GM12878 (cell line): ENCODE data around the gene STK4. TPM values are rescaled to one million over a fixed set of nuclear protein-coding genes. Genes with fewer than 3 reads are reported as not detected.

Source experiments
- ATAC-seq: fragments of 200-7000 bp; cut with Tn5 transposase; 3 replicates; pipeline ENCODE4 v1.9.1; 2020; ENCODE audit warnings: mild to moderate bottlenecking, moderate library complexity
- BruUV-seq: library from RNA; stranded (reverse); fragments of 400-500 nt; replicated peaks from 2 replicates; lab custom pipeline; 2021; lab: Mats Ljungman, UMichigan
- CTCF ChIA-PET: fragments of 300-600 bp; sonication (Branson Sonifier 250); formaldehyde crosslinking; extraction: SDS; loops from one replicate; lab custom pipeline; 2021; ENCODE audit warnings: inconsistent platforms; lab: Yijun Ruan, JAX
- POLR2A ChIA-PET: fragments of 350-600 bp; formaldehyde crosslinking; extraction: SDS; loops from one replicate; lab custom pipeline; 2021; ENCODE audit warnings: inconsistent platforms; lab: Charles Lee
- RAD21 ChIA-PET: fragments of 300-600 bp; sonication (Branson Sonifier 250); formaldehyde crosslinking; loops from one replicate; lab custom pipeline; 2023; ENCODE audit warnings: antibody characterized with exemption; ENCODE audit not compliant: unreplicated experiment; lab: Charles Lee
- SMC1A ChIA-PET: fragments of 300-600 bp; sonication (Branson Sonifier 250); formaldehyde crosslinking; loops from one replicate; lab custom pipeline; 2023; ENCODE audit not compliant: unreplicated experiment, uncharacterized antibody; lab: Charles Lee
- DNase-seq: peaks from one replicate; pipeline ENCODE4 v3.0.0-alpha.2; 2011; ENCODE audit warnings: low read depth, low spot score
- FAIRE-seq: peaks from 3 replicates; lab custom pipeline; 2011; peaks lifted over from hg19 to GRCh38; lab: Jason Lieb, UNC
- H2AFZ ChIP-seq: 2 replicates; pipeline ENCODE4 v1.6.0; 2011; ENCODE audit warnings: low read depth, low read length, control low read depth; ENCODE audit not compliant: control insufficient read depth
- H3K27ac ChIP-seq: 2 replicates; pipeline ENCODE4 v1.5.1; 2011; ENCODE audit warnings: control low read depth; ENCODE audit not compliant: control insufficient read depth, insufficient read depth
- H3K27me3 ChIP-seq, 2 experiments: replicated peaks in 1 of 2; 2 replicates each; pipeline versions ENCODE4 v1.6.0 to v1.6.1; 2011; ENCODE audit warnings: low read length in 1 of 2; ENCODE audit not compliant: control insufficient read depth in 2 of 2, insufficient read depth in 2 of 2
- H3K36me3 ChIP-seq, 2 experiments: 2 replicates each; pipeline ENCODE4 v1.5.1; 2011; ENCODE audit warnings: low read length in 1 of 2; ENCODE audit not compliant: control insufficient read depth in 2 of 2, insufficient read depth in 2 of 2
- H3K4me1 ChIP-seq: 2 replicates; pipeline ENCODE4 v1.6.1; 2011; ENCODE audit warnings: mild to moderate bottlenecking, low read length, moderate library complexity, mixed read lengths; ENCODE audit not compliant: control insufficient read depth, insufficient read depth
- H3K4me2 ChIP-seq: 2 replicates; pipeline ENCODE4 v1.6.0; 2011; ENCODE audit warnings: control low read depth; ENCODE audit not compliant: control insufficient read depth, insufficient read depth
- H3K4me3 ChIP-seq: fragments of 200-600 bp; sonication (generic); 2 replicates; pipeline ENCODE4 v1.5.1; 2016
- H3K79me2 ChIP-seq: 2 replicates; pipeline ENCODE4 v1.6.0; 2011; ENCODE audit warnings: low read length; ENCODE audit not compliant: control insufficient read depth, insufficient read depth
- H3K9ac ChIP-seq: 2 replicates; pipeline ENCODE4 v1.8.0; 2011; ENCODE audit warnings: low read length, control low read depth, mixed read lengths; ENCODE audit not compliant: control insufficient read depth, insufficient read depth
- H3K9me3 ChIP-seq: replicated peaks from 3 replicates; pipeline ENCODE4 v1.5.1; 2011; ENCODE audit warnings: mild to moderate bottlenecking, low read length; ENCODE audit not compliant: control insufficient read depth, insufficient read depth
- H4K20me1 ChIP-seq: 2 replicates; pipeline ENCODE4 v1.6.0; 2011; ENCODE audit not compliant: control insufficient read depth, insufficient read depth
- CHD1 ChIP-seq: IDR thresholded peaks from 2 replicates; pipeline ENCODE4 v1.6.1; 2012; ENCODE audit warnings: low read depth, low read length, improper control_type of control experiment
- FOXK2 ChIP-seq: fragments of 450-650 bp; IDR thresholded peaks from 2 replicates; pipeline ENCODE4 v1.6.1; 2017; ENCODE audit warnings: mild to moderate bottlenecking, moderate library complexity
- JUND ChIP-seq: IDR thresholded peaks from 2 replicates; pipeline ENCODE4 v1.6.1; 2012; ENCODE audit warnings: low read depth, mild to moderate bottlenecking, low read length, improper control_type of control experiment, moderate library complexity
- KAT2A ChIP-seq: conservative IDR thresholded peaks from 2 replicates; pipeline ENCODE4 v1.6.1; 2011; ENCODE audit warnings: low read depth, low read length; ENCODE audit not compliant: control insufficient read depth
- KLF5 ChIP-seq: fragments of 450-650 bp; IDR thresholded peaks from 2 replicates; pipeline ENCODE4 v1.6.1; 2014; ENCODE audit warnings: mild to moderate bottlenecking; ENCODE audit not compliant: partially characterized antibody
- SIN3A ChIP-seq: IDR thresholded peaks from 2 replicates; pipeline ENCODE4 v1.6.1; 2012; ENCODE audit warnings: low read depth, low read length, improper control_type of control experiment
- SP1 ChIP-seq: IDR thresholded peaks from one replicate; pipeline ENCODE4 v1.6.1; 2011; ENCODE audit warnings: low read depth, low read length
- STAT1 ChIP-seq: fragments of 450-650 bp; conservative IDR thresholded peaks from 2 replicates; pipeline ENCODE4 v1.6.1; 2014; ENCODE audit warnings: antibody characterized with exemption, mild to moderate bottlenecking
- WGBS: methylation state at CpG from one replicate; pipeline ENCODE4 v1.1.6; 2016; ENCODE audit warnings: low lambda C conversion rate; ENCODE audit not compliant: insufficient replicate concordance, insufficient coverage; ENCODE audit errors: missing lambda C conversion rate; 5-methylcytosine and 5-hydroxymethylcytosine counted together
- in situ Hi-C: fragments of 300-500 bp; cut with MboI; formaldehyde crosslinking; loops from 9 replicates; pipeline ENCODE4 v1.14.3; 2018; ENCODE audit warnings: mixed read lengths
- intact Hi-C: fragments of 100-400 bp; cut with micrococcal nuclease; formaldehyde crosslinking; loops from one replicate; pipeline ENCODE4 v1.14.2; 2022; ENCODE audit not compliant: unreplicated experiment
- polyA plus RNA-seq, 11 experiments: library from polyadenylated mRNA; depleted of rRNA in 4 of 11; unstranded in 6 of 11; stranded (reverse) in 5 of 11; fragments of >200 nt; fragmentation: Nextera tagmentation in 4 of 11; fragmentation: Illumina TruSeq in 1 of 11; extraction: Ambion mirVana in 4 of 11; extraction: Trizol in 1 of 11; gene quantifications; 1 replicate in 1 of 11; 2 replicates in 10 of 11; pipeline versions ENCODE4 v1.2.1 to v1.2.3, GENCODE V29; 2011 to 2016; ENCODE audit warnings: inconsistent platforms in 2 of 11, missing spikeins in 2 of 11, low read depth in 1 of 11
- total RNA-seq, 4 experiments: library from RNA; depleted of rRNA in 3 of 4; stranded (reverse); fragments of >200 nt in 3 of 4; fragmentation: Illumina TruSeq in 1 of 4; extraction: Trizol in 1 of 4; gene quantifications; 2 replicates each; pipeline versions ENCODE4 v1.2.1 to v1.2.3, GENCODE V29; 2013 to 2021
- TF ChIP-seq, protein P1 (sequence below): fragments of 450-650 bp; IDR thresholded peaks from 2 replicates; pipeline ENCODE4 v1.6.1; 2016; ENCODE audit warnings: mild to moderate bottlenecking
- TF ChIP-seq, protein P2 (sequence below): fragments of 450-650 bp; IDR thresholded peaks from 2 replicates; pipeline ENCODE4 v1.6.1; 2018; ENCODE audit warnings: mild to moderate bottlenecking, low read depth, moderate library complexity; ENCODE audit not compliant: partially characterized antibody
- TF ChIP-seq, protein P3 (sequence below): fragments of 450-650 bp; formaldehyde crosslinking; IDR thresholded peaks from 2 replicates; pipeline ENCODE4 v1.4.0; 2022; ENCODE audit warnings: mild to moderate bottlenecking, moderate library complexity

The STK4 gene
- total and polyA plus RNA-seq, 10 of the 15 experiments (the other 5 are each of a cell fraction or from before 2014, with no cell fraction given): 24.0 to 135 (median 89.7) TPM

DNA sequence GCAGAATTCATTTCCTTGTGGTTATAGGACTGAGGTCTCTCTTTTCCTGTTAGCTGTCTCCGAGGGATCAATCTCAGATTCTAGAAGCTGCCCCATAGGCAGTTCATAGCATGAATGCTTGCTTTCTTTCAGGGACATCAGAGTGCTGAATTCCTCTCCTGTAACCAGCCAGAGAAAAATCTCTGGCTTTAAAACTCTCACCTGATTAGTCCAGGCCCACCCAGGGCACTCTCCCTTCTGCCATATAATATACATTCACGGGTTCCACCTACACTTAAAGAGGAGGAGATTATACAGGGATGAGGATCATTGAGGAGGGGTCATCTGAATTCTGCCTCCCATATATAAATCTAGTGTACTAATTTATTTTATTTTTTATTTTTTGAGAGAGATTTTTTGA is 136.8 kb downstream of the STK4 start (continued):
- TF ChIP-seq, protein P1, sequence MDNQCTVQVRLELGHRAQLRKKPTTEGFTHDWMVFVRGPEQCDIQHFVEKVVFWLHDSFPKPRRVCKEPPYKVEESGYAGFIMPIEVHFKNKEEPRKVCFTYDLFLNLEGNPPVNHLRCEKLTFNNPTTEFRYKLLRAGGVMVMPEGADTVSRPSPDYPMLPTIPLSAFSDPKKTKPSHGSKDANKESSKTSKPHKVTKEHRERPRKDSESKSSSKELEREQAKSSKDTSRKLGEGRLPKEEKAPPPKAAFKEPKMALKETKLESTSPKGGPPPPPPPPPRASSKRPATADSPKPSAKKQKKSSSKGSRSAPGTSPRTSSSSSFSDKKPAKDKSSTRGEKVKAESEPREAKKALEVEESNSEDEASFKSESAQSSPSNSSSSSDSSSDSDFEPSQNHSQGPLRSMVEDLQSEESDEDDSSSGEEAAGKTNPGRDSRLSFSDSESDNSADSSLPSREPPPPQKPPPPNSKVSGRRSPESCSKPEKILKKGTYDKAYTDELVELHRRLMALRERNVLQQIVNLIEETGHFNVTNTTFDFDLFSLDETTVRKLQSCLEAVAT: no peak
- TF ChIP-seq, protein P2, sequence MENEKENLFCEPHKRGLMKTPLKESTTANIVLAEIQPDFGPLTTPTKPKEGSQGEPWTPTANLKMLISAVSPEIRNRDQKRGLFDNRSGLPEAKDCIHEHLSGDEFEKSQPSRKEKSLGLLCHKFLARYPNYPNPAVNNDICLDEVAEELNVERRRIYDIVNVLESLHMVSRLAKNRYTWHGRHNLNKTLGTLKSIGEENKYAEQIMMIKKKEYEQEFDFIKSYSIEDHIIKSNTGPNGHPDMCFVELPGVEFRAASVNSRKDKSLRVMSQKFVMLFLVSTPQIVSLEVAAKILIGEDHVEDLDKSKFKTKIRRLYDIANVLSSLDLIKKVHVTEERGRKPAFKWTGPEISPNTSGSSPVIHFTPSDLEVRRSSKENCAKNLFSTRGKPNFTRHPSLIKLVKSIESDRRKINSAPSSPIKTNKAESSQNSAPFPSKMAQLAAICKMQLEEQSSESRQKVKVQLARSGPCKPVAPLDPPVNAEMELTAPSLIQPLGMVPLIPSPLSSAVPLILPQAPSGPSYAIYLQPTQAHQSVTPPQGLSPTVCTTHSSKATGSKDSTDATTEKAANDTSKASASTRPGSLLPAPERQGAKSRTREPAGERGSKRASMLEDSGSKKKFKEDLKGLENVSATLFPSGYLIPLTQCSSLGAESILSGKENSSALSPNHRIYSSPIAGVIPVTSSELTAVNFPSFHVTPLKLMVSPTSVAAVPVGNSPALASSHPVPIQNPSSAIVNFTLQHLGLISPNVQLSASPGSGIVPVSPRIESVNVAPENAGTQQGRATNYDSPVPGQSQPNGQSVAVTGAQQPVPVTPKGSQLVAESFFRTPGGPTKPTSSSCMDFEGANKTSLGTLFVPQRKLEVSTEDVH: no peak
- TF ChIP-seq JUND (no peak), SIN3A (no peak), KLF5 (no peak), CHD1 (no peak), STAT1 (no peak), KAT2A (no peak), SP1 (no peak)

DNA sequence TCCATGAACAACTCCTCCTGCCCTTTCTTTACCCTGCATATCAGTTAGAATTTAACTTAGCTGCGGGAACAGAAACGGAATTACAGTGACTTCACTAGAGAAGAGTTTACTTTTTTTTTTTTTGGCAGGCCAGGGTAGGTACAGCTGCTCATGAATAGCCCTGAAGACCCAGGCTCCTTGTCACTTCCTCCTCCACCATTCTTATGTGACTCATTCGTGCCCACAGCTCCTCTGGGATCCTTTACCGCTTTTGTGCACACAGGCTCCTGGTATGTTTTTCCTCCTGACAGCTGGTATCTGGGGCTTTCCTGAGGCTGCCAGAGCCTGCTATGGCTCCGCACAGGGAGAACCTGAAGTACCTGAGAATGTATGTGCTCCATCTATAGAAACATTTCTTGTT is 138.5 kb downstream of the STK4 start:
- no peak overlapping the region for H2AFZ ChIP-seq
- H3K4me1 ChIP-seq: no peaks in the 10 kb centered on the region
- H3K4me3 ChIP-seq: no peak overlapping the region
- ATAC-seq (no peak; the same call in 2 of the 3 replicates), FAIRE-seq (no peak), DNase-seq (no peak)
- no TSS peak for BruUV-seq
- no peak overlapping the region for H3K27ac ChIP-seq
- no peak overlapping the region for H3K9ac ChIP-seq
- ChIA-PET RAD21 (interaction anchor here (1.0 to 2.1 kb wide), 2 partner anchors 9 to 61 kb away, joined by 3 to 5 read pairs; no protein-coding TSS in a partner anchor), POLR2A (no interaction called here), CTCF (interaction anchor here (0.6 to 4.1 kb wide), 5 partner anchors 9 to 91 kb away, joined by 3 to 33 read pairs (median 3); partner anchors contain the start of gene WFDC5), SMC1A (no interaction called here)
- WGBS: 36% methylated on average over 5 of the region's 5 CpGs
- in situ Hi-C loops: no loop called here
- no peaks in the 10 kb centered on the region for H4K20me1 ChIP-seq
- H3K9me3 ChIP-seq: no peaks in the 10 kb centered on the region
- H3K36me3 ChIP-seq: no peaks in the 10 kb centered on the region
- intact Hi-C loops: no loop called here
- no peak for TF ChIP-seq FOXK2
- TF ChIP-seq JUND: no peak
- TF ChIP-seq, protein P3, sequence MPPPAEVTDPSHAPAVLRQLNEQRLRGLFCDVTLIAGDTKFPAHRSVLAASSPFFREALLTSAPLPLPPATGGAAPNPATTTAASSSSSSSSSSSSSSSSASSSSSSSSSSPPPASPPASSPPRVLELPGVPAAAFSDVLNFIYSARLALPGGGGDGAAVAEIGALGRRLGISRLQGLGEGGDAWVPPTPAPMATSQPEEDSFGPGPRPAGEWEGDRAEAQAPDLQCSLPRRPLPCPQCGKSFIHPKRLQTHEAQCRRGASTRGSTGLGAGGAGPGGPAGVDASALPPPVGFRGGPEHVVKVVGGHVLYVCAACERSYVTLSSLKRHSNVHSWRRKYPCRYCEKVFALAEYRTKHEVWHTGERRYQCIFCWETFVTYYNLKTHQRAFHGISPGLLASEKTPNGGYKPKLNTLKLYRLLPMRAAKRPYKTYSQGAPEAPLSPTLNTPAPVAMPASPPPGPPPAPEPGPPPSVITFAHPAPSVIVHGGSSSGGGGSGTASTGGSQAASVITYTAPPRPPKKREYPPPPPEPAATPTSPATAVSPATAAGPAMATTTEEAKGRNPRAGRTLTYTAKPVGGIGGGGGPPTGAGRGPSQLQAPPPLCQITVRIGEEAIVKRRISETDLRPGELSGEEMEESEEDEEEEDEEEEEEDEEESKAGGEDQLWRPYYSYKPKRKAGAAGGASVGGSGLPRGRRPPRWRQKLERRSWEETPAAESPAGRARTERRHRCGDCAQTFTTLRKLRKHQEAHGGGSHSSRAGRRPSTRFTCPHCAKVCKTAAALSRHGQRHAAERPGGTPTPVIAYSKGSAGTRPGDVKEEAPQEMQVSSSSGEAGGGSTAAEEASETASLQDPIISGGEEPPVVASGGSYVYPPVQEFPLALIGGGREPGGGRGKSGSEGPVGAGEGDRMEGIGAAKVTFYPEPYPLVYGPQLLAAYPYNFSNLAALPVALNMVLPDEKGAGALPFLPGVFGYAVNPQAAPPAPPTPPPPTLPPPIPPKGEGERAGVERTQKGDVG (CRISPR knock-in tag): no peak
- H3K4me2 ChIP-seq: no peak overlapping the region
- peaks cover 4 to 5% of the 10 kb centered on the region in 2 experiments for H3K27me3 ChIP-seq
- no peaks in the 10 kb centered on the region for H3K79me2 ChIP-seq
